Kidney epithelial cell (primary cell): Measurements from ENCODE around the gene NR1D2. TPM values are rescaled to one million over a fixed set of nuclear protein-coding genes. Genes with fewer than 3 reads are reported as not detected.
"Not testable (repeated sequence)": the region's sequence is repeated elsewhere in the genome, so short reads cannot be mapped to it uniquely, and the experiment has no call there.

Experiments used
- DNase-seq: peaks from one replicate; pipeline ENCODE4 v3.0.0-alpha.2; 2010; ENCODE audit warnings: low read depth
- H3K27me3 ChIP-seq: 2 replicates; pipeline ENCODE4 v1.6.0; 2011; ENCODE audit warnings: low read length; ENCODE audit not compliant: control insufficient read depth, insufficient read depth
- H3K36me3 ChIP-seq: 2 replicates; pipeline ENCODE4 v1.5.1; 2011; ENCODE audit warnings: low read length; ENCODE audit not compliant: control insufficient read depth, insufficient read depth
- H3K4me3 ChIP-seq: 2 replicates; pipeline ENCODE4 v1.5.1; 2011; ENCODE audit warnings: low read depth, mild to moderate bottlenecking, control low read depth, low read length
- total RNA-seq: library from RNA; depleted of rRNA; stranded (reverse); fragments of >200 nt; gene quantifications from 2 replicates; pipeline ENCODE4 v1.2.3, GENCODE V29; 2015
- TF ChIP-seq, protein P1 (sequence below): IDR thresholded peaks from 2 replicates; pipeline ENCODE4 v1.5.1; 2011; ENCODE audit warnings: mild to moderate bottlenecking, moderate library complexity, low read length, control low read depth, inconsistent platforms; ENCODE audit not compliant: insufficient read depth, poor library complexity, severe bottlenecking

NR1D2 gene
- total RNA-seq, 1 donor from 2014 or later, result 13.6 TPM

DNA sequence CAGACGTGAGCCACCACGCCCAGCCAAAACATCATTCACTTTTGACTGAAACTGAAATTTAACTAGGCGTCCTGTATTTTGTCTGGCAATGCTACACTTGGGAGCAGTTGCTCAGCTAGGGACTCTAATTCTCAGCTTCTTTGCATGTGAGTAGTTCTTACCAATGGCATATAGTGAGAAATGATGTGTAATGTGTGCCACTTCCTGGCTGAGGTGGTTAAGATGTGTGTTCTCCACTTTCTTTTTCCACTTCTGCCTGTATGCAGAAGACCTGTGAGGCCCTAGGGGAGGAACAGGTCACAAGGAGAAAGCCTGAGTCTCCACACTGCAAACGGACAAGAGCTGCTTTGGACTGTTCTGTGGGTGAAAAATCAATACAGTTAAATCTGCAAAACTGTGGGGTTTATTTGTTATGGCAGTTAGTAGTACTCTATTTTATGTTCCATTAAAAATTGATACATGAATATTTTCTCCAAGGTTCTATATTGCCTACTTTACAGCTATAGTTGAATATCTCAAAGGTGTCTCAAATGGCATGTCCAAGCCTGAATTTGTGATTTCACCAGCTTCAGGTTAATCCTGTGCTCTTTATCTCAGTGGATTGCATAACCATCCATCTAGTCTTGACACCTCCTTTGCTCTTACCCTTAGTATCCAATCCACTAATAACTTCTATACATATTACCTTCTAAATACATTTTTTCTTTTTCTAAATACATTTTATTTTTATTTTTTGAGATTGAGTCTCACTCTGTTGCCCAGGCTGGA is 59.3 kb downstream of the NR1D2 start:
- DNase-seq, result no peak
- TF ChIP-seq, protein P1, sequence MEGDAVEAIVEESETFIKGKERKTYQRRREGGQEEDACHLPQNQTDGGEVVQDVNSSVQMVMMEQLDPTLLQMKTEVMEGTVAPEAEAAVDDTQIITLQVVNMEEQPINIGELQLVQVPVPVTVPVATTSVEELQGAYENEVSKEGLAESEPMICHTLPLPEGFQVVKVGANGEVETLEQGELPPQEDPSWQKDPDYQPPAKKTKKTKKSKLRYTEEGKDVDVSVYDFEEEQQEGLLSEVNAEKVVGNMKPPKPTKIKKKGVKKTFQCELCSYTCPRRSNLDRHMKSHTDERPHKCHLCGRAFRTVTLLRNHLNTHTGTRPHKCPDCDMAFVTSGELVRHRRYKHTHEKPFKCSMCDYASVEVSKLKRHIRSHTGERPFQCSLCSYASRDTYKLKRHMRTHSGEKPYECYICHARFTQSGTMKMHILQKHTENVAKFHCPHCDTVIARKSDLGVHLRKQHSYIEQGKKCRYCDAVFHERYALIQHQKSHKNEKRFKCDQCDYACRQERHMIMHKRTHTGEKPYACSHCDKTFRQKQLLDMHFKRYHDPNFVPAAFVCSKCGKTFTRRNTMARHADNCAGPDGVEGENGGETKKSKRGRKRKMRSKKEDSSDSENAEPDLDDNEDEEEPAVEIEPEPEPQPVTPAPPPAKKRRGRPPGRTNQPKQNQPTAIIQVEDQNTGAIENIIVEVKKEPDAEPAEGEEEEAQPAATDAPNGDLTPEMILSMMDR, result no peak
- Histone ChIP-seq H3K36me3 (no peaks in the 10 kb centered on the region), H3K27me3 (no peaks in the 10 kb centered on the region), H3K4me3 (no peak overlapping the region)

- no peaks in the 10 kb centered on the region for H3K27me3 ChIP-seq
- no peak for DNase-seq
- H3K4me3 ChIP-seq, result no peak overlapping the region
- TF ChIP-seq, protein P1, result no peak
- H3K36me3 ChIP-seq, result no peaks in the 10 kb centered on the region
Observed at GRCh38 chr3:24005669-24006068, 60.6 kb downstream of the NR1D2 start.

GRCh38 chr3:24010834-24011233 is 65.7 kb downstream of the NR1D2 start:
- H3K4me3 ChIP-seq, H3K36me3 ChIP-seq: not testable (repeated sequence)

DNA sequence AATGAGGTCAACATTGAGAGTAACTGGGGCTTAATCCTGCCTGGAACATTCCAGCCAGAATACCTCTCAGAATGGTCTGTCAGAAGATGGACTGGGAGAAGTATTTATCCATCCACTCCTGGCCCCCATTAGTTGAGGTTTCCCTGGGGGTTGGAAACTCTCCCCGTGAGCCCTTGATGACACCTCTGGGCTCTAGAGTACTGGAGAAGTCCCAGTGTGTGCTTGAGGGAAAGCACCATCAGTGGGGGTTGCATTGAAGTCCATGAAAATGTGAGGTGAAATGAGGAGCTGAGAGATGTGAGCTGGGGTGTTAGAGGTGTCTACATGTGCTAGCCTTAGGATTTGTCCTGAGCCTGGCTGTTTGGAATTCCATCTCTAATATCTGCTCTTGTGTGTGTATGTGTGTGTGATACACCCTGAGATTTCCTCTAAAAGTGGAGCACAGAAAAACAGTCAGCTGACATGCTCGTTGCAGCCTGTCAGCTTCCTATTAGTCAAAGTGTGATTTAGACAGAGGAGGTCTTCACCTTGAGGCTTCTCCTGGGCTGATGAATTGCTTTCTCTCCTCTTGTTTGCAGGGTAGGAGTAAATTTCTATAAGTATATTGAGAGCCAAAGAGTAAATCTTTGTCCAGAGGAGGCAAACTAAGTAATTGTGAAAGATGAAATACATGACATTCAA is 67.6 kb downstream of the NR1D2 start:
- TF ChIP-seq, protein P1, result no peak
- H3K4me3 ChIP-seq, result no peak overlapping the region
- DNase-seq, result no peak

More at GRCh38 chr3:24010834-24011233, 65.7 kb downstream of the NR1D2 start:
- DNase-seq, H3K27me3 ChIP-seq: not testable (repeated sequence)

GRCh38 chr3:24017305-24017704 is 72.2 kb downstream of the NR1D2 start:
- H3K4me3 ChIP-seq, result no peak overlapping the region
- TF ChIP-seq, protein P1, result no peak
- no peaks in the 10 kb centered on the region for H3K36me3 ChIP-seq
- DNase-seq, result no peak
- no peaks in the 10 kb centered on the region for H3K27me3 ChIP-seq

More for the DNA sequence above, 67.6 kb downstream of the NR1D2 start:
- H3K36me3 ChIP-seq, result no peaks in the 10 kb centered on the region
- H3K27me3 ChIP-seq, result no peaks in the 10 kb centered on the region

DNA sequence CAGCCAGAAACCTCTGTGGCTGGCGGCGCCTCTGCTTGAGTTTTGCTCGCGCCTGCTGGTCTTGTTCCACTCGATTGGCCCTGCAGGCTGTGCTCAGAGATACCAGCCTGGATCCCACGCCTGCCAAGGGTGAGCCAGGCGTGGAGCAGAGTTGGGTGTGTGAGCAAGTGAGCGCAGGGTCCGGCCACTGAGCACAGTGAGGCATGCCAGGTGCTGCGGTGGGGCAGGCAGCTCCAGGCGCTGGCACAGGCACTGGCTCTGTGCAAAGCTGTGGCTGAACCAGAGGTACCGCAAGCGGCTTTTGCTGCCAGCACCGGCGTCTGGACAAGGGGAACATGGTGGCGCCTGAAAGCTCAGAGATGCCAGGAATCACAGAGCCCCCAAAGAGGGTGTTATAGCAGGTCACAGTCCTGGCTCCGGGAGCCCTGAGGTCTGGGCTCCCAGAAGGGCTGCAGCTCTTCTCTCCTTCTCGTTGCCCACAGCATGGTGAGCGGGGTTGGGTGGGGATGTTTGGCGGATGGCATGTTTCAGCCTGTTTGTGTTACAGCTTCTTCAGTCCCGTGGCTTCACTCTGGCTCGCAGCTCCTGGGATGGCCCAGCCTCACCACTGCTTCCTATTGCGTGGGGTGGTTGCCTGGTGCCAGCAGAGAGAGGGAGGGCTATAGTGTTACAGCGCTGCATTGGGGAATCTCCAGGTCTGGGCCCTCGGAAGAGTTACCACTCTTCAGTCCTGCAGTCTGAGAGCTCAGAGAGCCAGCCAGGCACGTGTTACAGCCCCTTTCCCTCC is 73.9 kb downstream of the NR1D2 start:
- DNase-seq, result no peak
- no peak overlapping the region for H3K4me3 ChIP-seq
- TF ChIP-seq, protein P1, result no peak
- no peaks in the 10 kb centered on the region for H3K27me3 ChIP-seq
- H3K36me3 ChIP-seq, result no peaks in the 10 kb centered on the region
